Skeletal muscle cell (primary cell): ENCODE results near the gene MAP3K7.

Experiments used
- DNase-seq: peaks from one replicate; pipeline ENCODE4 v3.0.0-alpha.2; 2010; ENCODE audit warnings: low read depth
- H3K4me3 ChIP-seq: 2 replicates; pipeline ENCODE4 v1.5.1; 2011; ENCODE audit warnings: low read depth, mild to moderate bottlenecking, control low read depth, low read length, moderate library complexity

MAP3K7 gene

GRCh38 chr6:90537027-90537426 is 49.8 kb downstream of the MAP3K7 start:
- no peak overlapping the region for H3K4me3 ChIP-seq
- DNase-seq = peak; percentile 11

GRCh38 chr6:90536520-90536919 is 50.4 kb downstream of the MAP3K7 start:
- DNase-seq = no peak
- no peak overlapping the region for H3K4me3 ChIP-seq

GRCh38 chr6:90534337-90535025 is 52.4 kb downstream of the MAP3K7 start:
- no peak overlapping the region for H3K4me3 ChIP-seq
- DNase-seq = no peak

GRCh38 chr6:90533615-90534336 is 53.1 kb downstream of the MAP3K7 start:
- no peak overlapping the region for H3K4me3 ChIP-seq
- no peak for DNase-seq

GRCh38 chr6:90530882-90531281 is 56.0 kb downstream of the MAP3K7 start:
- no peak overlapping the region for H3K4me3 ChIP-seq
- DNase-seq = no peak

GRCh38 chr6:90525421-90525820 is 61.5 kb downstream of the MAP3K7 start:
- H3K4me3 ChIP-seq = no peak overlapping the region
- DNase-seq = no peak

GRCh38 chr6:90523779-90524310 is 63.0 kb downstream of the MAP3K7 start:
- no peak for DNase-seq
- H3K4me3 ChIP-seq = no peak overlapping the region

- no peak for DNase-seq
- H3K4me3 ChIP-seq = no peak overlapping the region
Measured at GRCh38 chr6:90521955-90522354, 64.9 kb downstream of the MAP3K7 start.

GRCh38 chr6:90516074-90516660 is 70.7 kb downstream of the MAP3K7 start:
- H3K4me3 ChIP-seq = no peak overlapping the region
- DNase-seq = no peak

- no peak for DNase-seq
- no peak overlapping the region for H3K4me3 ChIP-seq
Measured at GRCh38 chr6:90514496-90514895, 72.4 kb downstream of the MAP3K7 start.

- DNase-seq = no peak
- no peak overlapping the region for H3K4me3 ChIP-seq
Measured at GRCh38 chr6:90508753-90509152, 78.1 kb downstream of the MAP3K7 start.

- no peak overlapping the region for H3K4me3 ChIP-seq
- DNase-seq = no peak
Measured at GRCh38 chr6:90502866-90503407, 83.9 kb downstream of the MAP3K7 start.

GRCh38 chr6:90502381-90502780 is 84.5 kb downstream of the MAP3K7 start:
- H3K4me3 ChIP-seq = no peak overlapping the region
- DNase-seq = no peak

- no peak for DNase-seq
- H3K4me3 ChIP-seq = no peak overlapping the region
Measured at GRCh38 chr6:90500458-90500857, 86.4 kb downstream of the MAP3K7 start.

- no peak for DNase-seq
- no peak overlapping the region for H3K4me3 ChIP-seq
Measured at GRCh38 chr6:90497411-90497810, 89.5 kb downstream of the MAP3K7 start.

GRCh38 chr6:90496258-90497016 is 90.4 kb downstream of the MAP3K7 start:
- DNase-seq = no peak
- no peak overlapping the region for H3K4me3 ChIP-seq

GRCh38 chr6:90495216-90495817 is 91.6 kb downstream of the MAP3K7 start:
- no peak overlapping the region for H3K4me3 ChIP-seq
- DNase-seq = no peak

- no peak for DNase-seq
- H3K4me3 ChIP-seq = no peak overlapping the region
Measured at GRCh38 chr6:90494067-90494780, 92.6 kb downstream of the MAP3K7 start.

- no peak overlapping the region for H3K4me3 ChIP-seq
- no peak for DNase-seq
Measured at GRCh38 chr6:90493332-90493731, 93.5 kb downstream of the MAP3K7 start.
